ENCODE data around the gene PRMT7. TPM values are rescaled to one million over a fixed set of nuclear protein-coding genes. Genes with fewer than 3 reads are reported as not detected.

Gene PRMT7
- total RNA-seq, 1 experiment from 2014 or later: 156 TPM

DNA sequence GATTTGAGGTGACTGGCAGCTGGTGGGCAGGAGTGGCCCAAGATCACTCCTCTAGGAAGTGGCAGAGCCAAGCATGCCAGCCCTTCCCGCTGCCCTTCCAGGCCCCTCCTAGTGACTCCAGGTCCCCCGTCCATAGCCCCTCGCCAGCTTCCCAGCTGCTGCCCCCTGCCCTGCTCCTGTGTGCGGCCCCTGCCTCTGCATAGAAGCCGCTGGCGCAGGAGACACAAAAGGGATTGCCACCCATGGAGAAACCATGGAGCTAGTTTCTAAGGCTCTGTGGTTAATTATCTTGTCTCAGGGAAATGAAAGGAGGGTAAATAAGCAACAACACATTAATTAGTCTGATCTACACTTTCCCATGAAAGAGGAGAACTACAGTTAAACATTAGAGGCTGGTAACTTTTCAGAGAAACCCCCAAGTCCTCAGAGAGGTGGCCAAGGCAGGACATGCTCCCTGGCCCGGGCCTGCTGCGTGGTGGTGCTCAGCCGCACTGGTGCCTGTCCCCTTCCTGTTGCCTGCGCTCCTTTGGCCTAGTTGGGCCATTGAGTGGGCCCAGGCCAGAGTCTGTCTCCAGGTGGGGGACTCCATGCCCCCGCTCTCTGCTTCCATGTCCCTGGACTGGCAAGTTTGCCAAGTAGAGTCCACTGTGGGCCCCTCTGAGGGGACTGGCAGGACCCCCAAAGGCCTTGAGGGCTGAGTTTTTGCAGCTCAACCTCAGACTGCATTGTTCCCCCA, 65.2 kb downstream of the PRMT7 start:
- Mint-ChIP-seq H3K27ac (ENCODE audit: unreplicated experiment) (no peak overlapping the region), H3K36me3 (ENCODE audit: insufficient read depth, unreplicated experiment) (peaks cover 6% of the 10 kb centered on the region), H3K27me3 (ENCODE audit: insufficient read depth, unreplicated experiment) (no peaks in the 10 kb centered on the region), H3K4me3 (ENCODE audit: unreplicated experiment) (no peak overlapping the region), H3K4me1 (ENCODE audit: low read depth, unreplicated experiment) (peaks cover 6% of the 10 kb centered on the region), H3K9me3 (ENCODE audit: unreplicated experiment) (no peaks in the 10 kb centered on the region)
- H3K4me1 ChIP-seq: 0 out of 2 replicates have a peak, but pooled peaks cover 4% of the 10 kb centered on the region
- H3K9me3 ChIP-seq: no peaks in the 10 kb centered on the region
- TF ChIP-seq, protein P1, sequence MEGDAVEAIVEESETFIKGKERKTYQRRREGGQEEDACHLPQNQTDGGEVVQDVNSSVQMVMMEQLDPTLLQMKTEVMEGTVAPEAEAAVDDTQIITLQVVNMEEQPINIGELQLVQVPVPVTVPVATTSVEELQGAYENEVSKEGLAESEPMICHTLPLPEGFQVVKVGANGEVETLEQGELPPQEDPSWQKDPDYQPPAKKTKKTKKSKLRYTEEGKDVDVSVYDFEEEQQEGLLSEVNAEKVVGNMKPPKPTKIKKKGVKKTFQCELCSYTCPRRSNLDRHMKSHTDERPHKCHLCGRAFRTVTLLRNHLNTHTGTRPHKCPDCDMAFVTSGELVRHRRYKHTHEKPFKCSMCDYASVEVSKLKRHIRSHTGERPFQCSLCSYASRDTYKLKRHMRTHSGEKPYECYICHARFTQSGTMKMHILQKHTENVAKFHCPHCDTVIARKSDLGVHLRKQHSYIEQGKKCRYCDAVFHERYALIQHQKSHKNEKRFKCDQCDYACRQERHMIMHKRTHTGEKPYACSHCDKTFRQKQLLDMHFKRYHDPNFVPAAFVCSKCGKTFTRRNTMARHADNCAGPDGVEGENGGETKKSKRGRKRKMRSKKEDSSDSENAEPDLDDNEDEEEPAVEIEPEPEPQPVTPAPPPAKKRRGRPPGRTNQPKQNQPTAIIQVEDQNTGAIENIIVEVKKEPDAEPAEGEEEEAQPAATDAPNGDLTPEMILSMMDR (IDR thresholded peaks at IDR 0.05; ENCODE audit: insufficient read depth in 1 of 2, low read depth in 1 of 2, low read length in 1 of 2, severe bottlenecking in 1 of 2, unreplicated experiment in 1 of 2): no peak
- no peaks in the 10 kb centered on the region for H3K36me3 ChIP-seq (ENCODE audit: control insufficient read depth, insufficient read depth, low read length)
- no TSS peak for BruUV-seq (replicated peaks)
- H3K27me3 ChIP-seq (replicated peaks; ENCODE audit: control insufficient read depth, insufficient read depth, low read length): no peaks in the 10 kb centered on the region
- DNase-seq: no peak
- intact Hi-C loops (cut with micrococcal nuclease; ENCODE audit: unreplicated experiment): no loop called here
- CTCF ChIA-PET: no interaction called here
- POLR2A ChIA-PET: no interaction called here
- H3K4me3 ChIP-seq (ENCODE audit: low read depth, low read length): no peak overlapping the region

DNA sequence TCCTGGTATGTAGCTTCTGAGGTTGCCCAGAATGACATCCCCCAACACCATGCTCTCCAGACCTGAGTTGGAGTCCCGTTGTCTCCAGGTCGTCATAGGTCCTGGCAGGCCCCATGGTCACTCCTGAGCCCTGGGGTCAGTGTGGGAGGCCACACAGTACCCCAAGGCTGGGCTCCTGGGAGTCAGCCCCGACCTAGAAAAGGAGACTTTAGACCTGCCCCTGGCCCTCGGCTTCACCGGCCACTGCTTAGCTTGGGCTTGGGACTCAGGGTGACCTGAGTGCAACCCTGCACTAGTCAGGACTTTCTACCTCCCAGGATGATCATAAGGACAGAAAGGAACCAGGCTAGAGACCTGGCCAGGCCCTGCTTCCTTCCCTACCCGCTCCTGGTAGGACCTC, 65.8 kb downstream of the PRMT7 start:
- DNase-seq: no peak
- TF ChIP-seq, protein P1 (IDR thresholded peaks at IDR 0.05; ENCODE audit: insufficient read depth in 1 of 2, low read depth in 1 of 2, low read length in 1 of 2, severe bottlenecking in 1 of 2, unreplicated experiment in 1 of 2): no peak
- H3K27me3 ChIP-seq (replicated peaks; ENCODE audit: control insufficient read depth, insufficient read depth, low read length): no peaks in the 10 kb centered on the region
- Mint-ChIP-seq H3K9me3 (ENCODE audit: unreplicated experiment) (no peaks in the 10 kb centered on the region), H3K36me3 (ENCODE audit: insufficient read depth, unreplicated experiment) (peaks cover 3% of the 10 kb centered on the region), H3K27me3 (ENCODE audit: insufficient read depth, unreplicated experiment) (no peaks in the 10 kb centered on the region), H3K4me3 (ENCODE audit: unreplicated experiment) (no peak overlapping the region), H3K27ac (ENCODE audit: unreplicated experiment) (no peak overlapping the region), H3K4me1 (ENCODE audit: low read depth, unreplicated experiment) (peaks cover 6% of the 10 kb centered on the region)
- intact Hi-C loops (cut with micrococcal nuclease; ENCODE audit: unreplicated experiment): no loop called here
- H3K4me3 ChIP-seq (ENCODE audit: low read depth, low read length): no peak overlapping the region
- H3K36me3 ChIP-seq (ENCODE audit: control insufficient read depth, insufficient read depth, low read length): no peaks in the 10 kb centered on the region
- POLR2A ChIA-PET: no interaction called here
- H3K9me3 ChIP-seq: no peaks in the 10 kb centered on the region
- H3K4me1 ChIP-seq: 0 out of 2 replicates have a peak, but pooled peaks cover 4% of the 10 kb centered on the region
- CTCF ChIA-PET: no interaction called here
- no TSS peak for BruUV-seq (replicated peaks)

DNA sequence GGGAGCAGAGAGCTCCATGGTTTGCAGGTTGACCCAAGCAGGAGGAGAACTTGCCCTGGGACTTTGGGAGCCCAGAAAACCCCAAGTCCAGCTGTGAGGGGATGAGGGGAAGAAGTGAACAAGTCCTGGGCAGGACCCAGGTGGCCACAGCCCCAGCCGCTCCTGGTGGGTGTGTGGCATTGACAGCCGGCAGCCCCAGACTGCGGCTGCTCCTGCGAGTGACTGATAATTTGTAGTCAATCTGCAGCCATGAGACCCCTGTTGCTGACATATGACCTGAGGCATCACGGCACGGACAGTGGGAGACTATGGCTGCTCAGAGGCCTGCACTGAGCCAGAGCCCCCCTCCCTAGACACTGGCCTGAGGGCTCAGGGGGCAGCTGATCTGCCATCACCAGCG, 66.4 kb downstream of the PRMT7 start:
- Mint-ChIP-seq H3K4me3 (ENCODE audit: unreplicated experiment) (no peak overlapping the region), H3K9me3 (ENCODE audit: unreplicated experiment) (no peaks in the 10 kb centered on the region), H3K4me1 (ENCODE audit: low read depth, unreplicated experiment) (peaks cover 6% of the 10 kb centered on the region), H3K36me3 (ENCODE audit: insufficient read depth, unreplicated experiment) (no peaks in the 10 kb centered on the region), H3K27ac (ENCODE audit: unreplicated experiment) (no peak overlapping the region), H3K27me3 (ENCODE audit: insufficient read depth, unreplicated experiment) (no peaks in the 10 kb centered on the region)
- ChIA-PET CTCF (no interaction called here), POLR2A (no interaction called here)
- Histone ChIP-seq H3K36me3 (ENCODE audit: control insufficient read depth, insufficient read depth, low read length) (no peaks in the 10 kb centered on the region), H3K4me3 (ENCODE audit: low read depth, low read length) (no peak overlapping the region), H3K27me3 (replicated peaks; ENCODE audit: control insufficient read depth, insufficient read depth, low read length) (no peaks in the 10 kb centered on the region), H3K4me1 (0 out of 2 replicates have a peak, but pooled peaks cover 4% of the 10 kb centered on the region), H3K9me3 (no peaks in the 10 kb centered on the region)
- TF ChIP-seq, protein P1 (IDR thresholded peaks at IDR 0.05; ENCODE audit: insufficient read depth in 1 of 2, low read depth in 1 of 2, low read length in 1 of 2, severe bottlenecking in 1 of 2, unreplicated experiment in 1 of 2): no peak
- no TSS peak for BruUV-seq (replicated peaks)
- DNase-seq: no peak
- intact Hi-C loops (cut with micrococcal nuclease; ENCODE audit: unreplicated experiment): no loop called here

Data from Caco-2 (cell line).